SK-N-MC (cell line): ENCODE results near the gene NSUN2.

Experiments
- EZH2 ChIP-seq: fragments of 200-600 bp; sonication (generic); IDR thresholded peaks from one replicate; pipeline ENCODE4 v1.6.1; 2017; ENCODE audit warnings: antibody characterized with exemption
- FOXP2 ChIP-seq: optimal IDR thresholded peaks from 2 replicates; pipeline ENCODE3; 2011; ENCODE audit warnings: mild to moderate bottlenecking, moderate library complexity; ENCODE audit not compliant: insufficient read depth; ENCODE audit errors: extremely low read length, control extremely low read depth

DNA sequence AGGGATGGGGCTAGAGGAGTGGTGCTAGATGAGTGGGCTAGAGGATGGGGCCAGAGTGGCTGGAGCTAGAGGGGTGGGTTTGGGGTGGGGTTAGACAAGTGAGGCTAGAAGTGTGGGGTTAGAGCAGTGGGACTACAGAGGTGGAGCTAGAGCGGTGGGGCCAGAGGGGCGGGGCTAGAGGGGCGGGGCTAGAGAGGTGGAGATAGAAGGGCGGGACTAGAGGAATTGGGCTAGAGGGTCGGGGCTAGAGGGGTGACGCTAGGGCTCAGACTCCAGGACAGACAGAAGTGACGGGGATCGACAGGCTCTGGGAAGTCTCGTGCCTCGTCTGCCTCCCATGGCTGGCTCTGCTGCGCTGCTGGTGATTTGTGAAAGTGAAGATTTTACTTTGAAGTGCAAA is 49.4 kb upstream of the NSUN2 start:
- no peak for TF ChIP-seq EZH2
- TF ChIP-seq FOXP2, result no peak
